HFFc6 (cell line): Measurements from ENCODE around the gene ADK. TPM values are rescaled to one million over a fixed set of nuclear protein-coding genes. Genes with fewer than 3 reads are reported as not detected.

Experiments
- DNase-seq: peaks from one replicate; pipeline ENCODE4 v3.0.0-alpha.2; 2018
- H3K27ac Mint-ChIP-seq: 2 replicates; pipeline ENCODE4 v1.8.0; 2020; ENCODE audit warnings: mild to moderate bottlenecking, mixed read lengths
- H3K27me3 Mint-ChIP-seq: 2 replicates; pipeline ENCODE4 v1.8.0; 2021; ENCODE audit warnings: mild to moderate bottlenecking, moderate library complexity, mixed read lengths; ENCODE audit not compliant: insufficient read depth
- H3K36me3 Mint-ChIP-seq: 2 replicates; pipeline ENCODE4 v1.8.0; 2021; ENCODE audit warnings: low read depth, mixed read lengths
- H3K4me1 Mint-ChIP-seq: 2 replicates; pipeline ENCODE4 v1.8.0; 2020; ENCODE audit warnings: low read depth, mixed read lengths
- H3K4me3 Mint-ChIP-seq: 2 replicates; pipeline ENCODE4 v1.8.0; 2020; ENCODE audit warnings: mild to moderate bottlenecking, moderate library complexity, mixed read lengths
- H3K9me3 Mint-ChIP-seq: 2 replicates; pipeline ENCODE4 v1.8.0; 2020; ENCODE audit warnings: mild to moderate bottlenecking, mixed read lengths
- CTCF ChIP-seq: fragments of 200-600 bp; sonication (generic); IDR thresholded peaks from 2 replicates; pipeline ENCODE4 v1.5.0; 2021; ENCODE audit warnings: antibody characterized with exemption, mild to moderate bottlenecking
- total RNA-seq, 6 experiments: library from RNA; stranded (reverse); fragmentation: NEBNext Ultra II Directional; extraction: Animal tissue kit (Norgen Biotek cat#: 25700); gene quantifications; 2 replicates in 1 of 6; 3 replicates in 5 of 6; pipeline ENCODE4 v1.2.3, GENCODE V29; 2021

ADK gene
- total RNA-seq, 6 experiments from 2014 or later: 74.1 to 97.6 (median 86.0) TPM

DNA sequence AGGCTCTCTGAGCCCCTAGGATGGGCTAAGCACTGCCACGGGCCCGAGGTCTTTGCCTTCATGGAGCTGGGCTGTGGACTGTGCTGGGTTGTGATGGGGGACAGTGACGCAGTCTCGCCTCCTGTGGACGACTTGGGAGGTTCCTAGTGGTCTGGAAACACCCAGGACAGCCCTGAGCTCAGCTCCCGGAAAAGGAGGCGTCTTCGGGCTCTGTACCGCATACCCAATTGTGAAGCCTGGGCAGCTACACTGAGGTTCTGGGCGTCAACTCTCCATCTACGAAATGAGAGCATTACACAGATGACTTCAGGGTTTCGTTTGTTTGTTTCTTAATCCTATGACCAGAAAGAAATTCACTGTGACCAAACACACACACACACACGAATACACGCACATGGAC, 595.8 kb downstream of the ADK start:
- Mint-ChIP-seq H3K27me3 (0 out of 2 replicates have a peak, but pooled peaks cover 3% of the 10 kb centered on the region), H3K9me3 (no peaks in the 10 kb centered on the region), H3K4me1 (no peaks in the 10 kb centered on the region), H3K27ac (no peak overlapping the region), H3K36me3 (no peaks in the 10 kb centered on the region), H3K4me3 (no peak overlapping the region)
- TF ChIP-seq CTCF: no peak
- DNase-seq: no peak

GRCh38 chr10:74748468-74749031, 597.5 kb downstream of the ADK start:
- no peak overlapping the region for H3K4me3 Mint-ChIP-seq
- H3K27me3 Mint-ChIP-seq: peaks cover 4% of the 10 kb centered on the region; the same call in 1 of the 2 replicates
- H3K4me1 Mint-ChIP-seq: peaks cover 7% of the 10 kb centered on the region

DNA sequence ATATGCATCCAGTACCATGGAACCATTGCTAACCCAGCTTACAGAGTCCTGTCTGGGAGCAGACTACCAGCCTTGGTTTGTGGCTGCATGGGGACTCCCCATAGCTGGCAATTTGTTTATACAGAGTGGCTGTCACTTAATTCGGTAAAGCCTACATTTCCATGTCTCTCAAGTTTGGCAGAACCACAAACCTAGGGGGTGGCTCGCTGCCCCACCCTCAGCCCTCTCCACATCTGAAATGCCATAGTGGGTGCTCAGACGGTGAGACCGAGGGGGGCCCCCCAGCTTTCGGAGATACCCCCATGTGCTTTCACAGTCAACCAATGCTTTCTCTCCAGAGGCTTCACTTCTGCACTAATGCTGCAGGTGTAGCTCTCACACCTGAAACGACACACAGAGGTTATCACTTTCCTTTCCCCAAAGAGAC, 599.8 kb downstream of the ADK start:
- Mint-ChIP-seq H3K9me3 (no peaks in the 10 kb centered on the region), H3K4me3 (no peak overlapping the region), H3K4me1 (peaks cover 19% of the 10 kb centered on the region), H3K36me3 (no peaks in the 10 kb centered on the region), H3K27me3 (peaks cover 4% of the 10 kb centered on the region; the same call in 1 of the 2 replicates), H3K27ac (no peak overlapping the region)
- no peak for TF ChIP-seq CTCF
- no peak for DNase-seq

More at GRCh38 chr10:74748468-74749031, 597.5 kb downstream of the ADK start:
- no peak for DNase-seq
- H3K36me3 Mint-ChIP-seq: no peaks in the 10 kb centered on the region
- TF ChIP-seq CTCF: no peak
- H3K9me3 Mint-ChIP-seq: no peaks in the 10 kb centered on the region
- H3K27ac Mint-ChIP-seq: no peak overlapping the region

DNA sequence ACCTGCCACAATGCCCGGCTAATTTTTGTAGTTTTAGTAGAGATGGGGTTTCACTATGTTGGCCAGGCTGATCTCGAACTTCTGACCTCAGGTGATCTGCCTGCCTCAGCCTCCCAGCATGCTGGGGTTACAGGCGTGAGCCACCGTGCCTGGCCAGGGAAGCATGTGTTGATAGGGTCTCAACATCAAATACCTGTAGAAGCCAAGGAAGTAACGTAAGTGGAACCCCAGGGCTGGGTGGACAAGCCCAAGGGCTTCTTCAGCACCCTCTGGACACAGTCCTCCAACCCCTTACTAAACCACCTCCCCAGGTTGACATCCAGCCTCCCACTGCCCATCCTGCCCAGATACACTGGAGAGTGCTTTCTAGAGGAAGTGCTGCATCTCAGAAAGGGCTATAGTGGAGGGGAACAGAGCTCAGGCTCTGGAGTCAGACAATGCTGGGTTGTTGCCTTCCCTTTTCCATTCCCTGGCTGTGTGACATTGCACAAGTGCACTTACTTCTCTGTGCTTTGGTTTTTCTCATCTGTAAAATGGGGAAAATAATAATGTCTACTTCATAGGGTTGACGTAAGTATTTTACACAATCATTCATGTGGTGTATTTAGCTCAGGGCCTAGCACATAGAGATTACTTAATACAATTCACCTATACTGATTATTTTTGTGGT, 601.5 kb downstream of the ADK start:
- DNase-seq: no peak
- Mint-ChIP-seq H3K27ac (no peak overlapping the region), H3K27me3 (peaks cover 8% of the 10 kb centered on the region), H3K9me3 (no peaks in the 10 kb centered on the region), H3K36me3 (no peaks in the 10 kb centered on the region), H3K4me3 (no peak overlapping the region), H3K4me1 (peaks cover 19% of the 10 kb centered on the region)
- no peak for TF ChIP-seq CTCF

- Mint-ChIP-seq H3K4me1 (peaks cover 19% of the 10 kb centered on the region), H3K36me3 (no peaks in the 10 kb centered on the region), H3K4me3 (peak overlapping the region; percentile 69), H3K27me3 (peaks cover 8% of the 10 kb centered on the region), H3K9me3 (no peaks in the 10 kb centered on the region), H3K27ac (no peak overlapping the region)
- peak; percentile 20; the same call in 1 of the 2 replicates for TF ChIP-seq CTCF
- peak; percentile 54 for DNase-seq
Measured at GRCh38 chr10:74753442-74754211, 602.6 kb downstream of the ADK start.
